Ishikawa (cell line): ENCODE data around the gene LYG1.

Experiments used
- FOXM1 ChIP-seq: IDR thresholded peaks from 2 replicates; pipeline ENCODE4 v1.6.1; 2012; ENCODE audit warnings: low read depth, borderline replicate concordance
- MAX ChIP-seq: IDR thresholded peaks from 2 replicates; pipeline ENCODE4 v1.6.1; 2012
- RAD21 ChIP-seq: IDR thresholded peaks from 2 replicates; pipeline ENCODE4 v1.6.1; 2012; ENCODE audit warnings: low read depth
- TAF1 ChIP-seq: IDR thresholded peaks from 2 replicates; pipeline ENCODE4 v1.6.1; 2012; ENCODE audit warnings: low read depth, mild to moderate bottlenecking
- ZBTB7A ChIP-seq: IDR thresholded peaks from 2 replicates; pipeline ENCODE4 v1.6.1; 2012; ENCODE audit warnings: low read depth
- TF ChIP-seq, protein P1 (sequence below): IDR thresholded peaks from 2 replicates; pipeline ENCODE4 v1.6.1; 2012; ENCODE audit warnings: low read depth, mild to moderate bottlenecking
- TF ChIP-seq, protein P2 (sequence below): IDR thresholded peaks from 2 replicates; pipeline ENCODE4 v1.6.1; 2012

DNA sequence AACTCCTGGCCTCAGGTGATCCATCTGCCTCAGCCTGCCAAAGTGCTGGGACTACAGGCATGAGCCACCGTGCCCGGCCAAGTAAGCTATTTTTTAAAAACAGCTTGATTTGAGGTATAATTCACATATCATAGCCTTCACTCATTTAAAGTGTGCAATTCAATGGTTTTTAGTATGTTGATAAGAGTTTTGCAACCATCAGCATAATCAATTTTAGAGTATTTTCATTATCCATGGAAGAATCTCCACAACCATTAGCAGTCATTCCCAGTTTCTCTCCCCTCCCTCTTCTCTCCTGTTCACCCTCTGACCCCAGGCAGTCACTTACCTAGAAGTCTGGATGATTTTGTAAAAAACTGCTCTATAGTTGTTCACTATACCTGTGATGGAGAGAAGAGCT is 40.8 kb downstream of the LYG1 start:
- TF ChIP-seq FOXM1 (no peak), MAX (no peak), RAD21 (no peak), ZBTB7A (no peak), TAF1 (no peak)
- TF ChIP-seq, protein P1, sequence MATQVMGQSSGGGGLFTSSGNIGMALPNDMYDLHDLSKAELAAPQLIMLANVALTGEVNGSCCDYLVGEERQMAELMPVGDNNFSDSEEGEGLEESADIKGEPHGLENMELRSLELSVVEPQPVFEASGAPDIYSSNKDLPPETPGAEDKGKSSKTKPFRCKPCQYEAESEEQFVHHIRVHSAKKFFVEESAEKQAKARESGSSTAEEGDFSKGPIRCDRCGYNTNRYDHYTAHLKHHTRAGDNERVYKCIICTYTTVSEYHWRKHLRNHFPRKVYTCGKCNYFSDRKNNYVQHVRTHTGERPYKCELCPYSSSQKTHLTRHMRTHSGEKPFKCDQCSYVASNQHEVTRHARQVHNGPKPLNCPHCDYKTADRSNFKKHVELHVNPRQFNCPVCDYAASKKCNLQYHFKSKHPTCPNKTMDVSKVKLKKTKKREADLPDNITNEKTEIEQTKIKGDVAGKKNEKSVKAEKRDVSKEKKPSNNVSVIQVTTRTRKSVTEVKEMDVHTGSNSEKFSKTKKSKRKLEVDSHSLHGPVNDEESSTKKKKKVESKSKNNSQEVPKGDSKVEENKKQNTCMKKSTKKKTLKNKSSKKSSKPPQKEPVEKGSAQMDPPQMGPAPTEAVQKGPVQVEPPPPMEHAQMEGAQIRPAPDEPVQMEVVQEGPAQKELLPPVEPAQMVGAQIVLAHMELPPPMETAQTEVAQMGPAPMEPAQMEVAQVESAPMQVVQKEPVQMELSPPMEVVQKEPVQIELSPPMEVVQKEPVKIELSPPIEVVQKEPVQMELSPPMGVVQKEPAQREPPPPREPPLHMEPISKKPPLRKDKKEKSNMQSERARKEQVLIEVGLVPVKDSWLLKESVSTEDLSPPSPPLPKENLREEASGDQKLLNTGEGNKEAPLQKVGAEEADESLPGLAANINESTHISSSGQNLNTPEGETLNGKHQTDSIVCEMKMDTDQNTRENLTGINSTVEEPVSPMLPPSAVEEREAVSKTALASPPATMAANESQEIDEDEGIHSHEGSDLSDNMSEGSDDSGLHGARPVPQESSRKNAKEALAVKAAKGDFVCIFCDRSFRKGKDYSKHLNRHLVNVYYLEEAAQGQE, result no peak
- TF ChIP-seq, protein P2, sequence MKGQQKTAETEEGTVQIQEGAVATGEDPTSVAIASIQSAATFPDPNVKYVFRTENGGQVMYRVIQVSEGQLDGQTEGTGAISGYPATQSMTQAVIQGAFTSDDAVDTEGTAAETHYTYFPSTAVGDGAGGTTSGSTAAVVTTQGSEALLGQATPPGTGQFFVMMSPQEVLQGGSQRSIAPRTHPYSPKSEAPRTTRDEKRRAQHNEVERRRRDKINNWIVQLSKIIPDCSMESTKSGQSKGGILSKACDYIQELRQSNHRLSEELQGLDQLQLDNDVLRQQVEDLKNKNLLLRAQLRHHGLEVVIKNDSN, result no peak
